Endodermal cell (in vitro differentiated cells): ENCODE data around the gene MDH1. TPM values are rescaled to one million over a fixed set of nuclear protein-coding genes. Genes with fewer than 3 reads are reported as not detected.

Experiments
- DNase-seq: peaks from one replicate; pipeline ENCODE4 v3.0.0-alpha.2; 2017
- H3K27ac ChIP-seq: 2 replicates; pipeline ENCODE4 v1.5.1; 2013; ENCODE audit warnings: mild to moderate bottlenecking, low read depth, low read length, moderate library complexity
- H3K27me3 ChIP-seq: 2 replicates; pipeline ENCODE4 v1.6.1; 2013; ENCODE audit warnings: mild to moderate bottlenecking, low read length, moderate library complexity; ENCODE audit not compliant: insufficient read depth, control insufficient read depth, poor library complexity, severe bottlenecking
- H3K36me3 ChIP-seq: 2 replicates; pipeline ENCODE4 v1.7.0; 2013; ENCODE audit warnings: mild to moderate bottlenecking, low read length, moderate library complexity; ENCODE audit not compliant: control insufficient read depth, insufficient read depth
- H3K4me1 ChIP-seq: one replicate; pipeline ENCODE4 v1.7.0; 2013; ENCODE audit warnings: low read length; ENCODE audit not compliant: control insufficient read depth, insufficient read depth
- H3K4me3 ChIP-seq: 2 replicates; pipeline ENCODE4 v1.5.1; 2013; ENCODE audit warnings: mild to moderate bottlenecking, low read length, moderate library complexity
- H3K9ac ChIP-seq: 2 replicates; pipeline ENCODE4 v1.6.1; 2013; ENCODE audit warnings: mild to moderate bottlenecking, low read length, moderate library complexity; ENCODE audit not compliant: poor library complexity, severe bottlenecking; ENCODE audit errors: extremely low read depth
- H3K9me3 ChIP-seq: 2 replicates; pipeline ENCODE4 v1.6.1; 2013; ENCODE audit warnings: mild to moderate bottlenecking, low read length, moderate library complexity; ENCODE audit not compliant: control insufficient read depth
- H3K27ac Mint-ChIP-seq: 2 replicates; pipeline ENCODE4 v1.8.0; 2020; ENCODE audit warnings: mixed read lengths
- H3K27me3 Mint-ChIP-seq: 2 replicates; pipeline ENCODE4 v1.8.0; 2021; ENCODE audit warnings: mild to moderate bottlenecking, mixed read lengths; ENCODE audit not compliant: insufficient read depth
- H3K36me3 Mint-ChIP-seq: 2 replicates; pipeline ENCODE4 v1.8.0; 2020; ENCODE audit warnings: low read depth, mixed read lengths
- H3K4me1 Mint-ChIP-seq: 2 replicates; pipeline ENCODE4 v1.8.0; 2020; ENCODE audit warnings: mixed read lengths
- H3K4me3 Mint-ChIP-seq: 2 replicates; pipeline ENCODE4 v1.8.0; 2020; ENCODE audit warnings: mild to moderate bottlenecking, moderate library complexity, mixed read lengths
- H3K9me3 Mint-ChIP-seq: 2 replicates; pipeline ENCODE4 v1.8.0; 2020; ENCODE audit warnings: mild to moderate bottlenecking, mixed read lengths
- WGBS, 2 experiments: methylation state at CpG; one replicate each; pipeline versions ENCODE4 v1.1.5 to v1.1.7; 2013; ENCODE audit warnings: missing lambda C conversion rate in 2 of 2, mixed read lengths in 1 of 2; ENCODE audit not compliant: insufficient coverage in 1 of 2, insufficient read length in 1 of 2; 5-methylcytosine and 5-hydroxymethylcytosine counted together
- total RNA-seq, 2 donors: library from RNA; stranded (reverse); fragmentation: NEBNext Ultra II Directional in 1 of 2; extraction: Animal tissue kit (Norgen Biotek cat#: 25700) in 1 of 2; gene quantifications; 2 replicates in 1 of 2; 3 replicates in 1 of 2; pipeline ENCODE4 v1.2.1, GENCODE V29; 2021
- TF ChIP-seq, protein P1 (sequence below): fragments of 200-600 bp; sonication (generic); conservative IDR thresholded peaks from 2 replicates; pipeline ENCODE4 v1.5.0; 2021; ENCODE audit warnings: antibody characterized with exemption, mild to moderate bottlenecking

MDH1 gene
- total RNA-seq, 2 donors from 2014 or later: 160 to 259 TPM

DNA sequence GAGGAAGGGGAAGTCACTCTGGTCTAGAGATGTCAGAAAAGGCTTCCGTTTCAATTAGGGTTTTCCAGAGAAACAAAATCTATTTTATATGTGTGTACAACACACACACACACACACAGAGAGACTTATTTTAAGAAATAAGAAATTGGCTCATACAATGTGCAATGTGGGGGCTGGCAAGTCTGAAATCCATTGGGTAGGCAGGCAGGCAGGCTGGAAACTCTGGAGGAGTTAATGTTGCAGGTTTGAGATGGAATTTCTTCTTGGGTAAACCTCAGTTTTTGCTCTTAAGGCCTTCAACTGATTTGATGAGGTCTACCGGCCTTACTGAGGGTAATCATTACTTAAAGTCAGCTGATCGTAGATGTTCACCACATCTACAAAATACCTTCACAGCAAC lies 62.6 kb downstream of the MDH1 start:
- Mint-ChIP-seq H3K27me3 (no peaks in the 10 kb centered on the region), H3K27ac (no peak overlapping the region), H3K36me3 (no peaks in the 10 kb centered on the region), H3K4me3 (no peak overlapping the region), H3K4me1 (no peaks in the 10 kb centered on the region), H3K9me3 (peaks cover 8% of the 10 kb centered on the region)
- no peak overlapping the region for H3K9ac ChIP-seq
- H3K9me3 ChIP-seq: no peaks in the 10 kb centered on the region
- TF ChIP-seq, protein P1, sequence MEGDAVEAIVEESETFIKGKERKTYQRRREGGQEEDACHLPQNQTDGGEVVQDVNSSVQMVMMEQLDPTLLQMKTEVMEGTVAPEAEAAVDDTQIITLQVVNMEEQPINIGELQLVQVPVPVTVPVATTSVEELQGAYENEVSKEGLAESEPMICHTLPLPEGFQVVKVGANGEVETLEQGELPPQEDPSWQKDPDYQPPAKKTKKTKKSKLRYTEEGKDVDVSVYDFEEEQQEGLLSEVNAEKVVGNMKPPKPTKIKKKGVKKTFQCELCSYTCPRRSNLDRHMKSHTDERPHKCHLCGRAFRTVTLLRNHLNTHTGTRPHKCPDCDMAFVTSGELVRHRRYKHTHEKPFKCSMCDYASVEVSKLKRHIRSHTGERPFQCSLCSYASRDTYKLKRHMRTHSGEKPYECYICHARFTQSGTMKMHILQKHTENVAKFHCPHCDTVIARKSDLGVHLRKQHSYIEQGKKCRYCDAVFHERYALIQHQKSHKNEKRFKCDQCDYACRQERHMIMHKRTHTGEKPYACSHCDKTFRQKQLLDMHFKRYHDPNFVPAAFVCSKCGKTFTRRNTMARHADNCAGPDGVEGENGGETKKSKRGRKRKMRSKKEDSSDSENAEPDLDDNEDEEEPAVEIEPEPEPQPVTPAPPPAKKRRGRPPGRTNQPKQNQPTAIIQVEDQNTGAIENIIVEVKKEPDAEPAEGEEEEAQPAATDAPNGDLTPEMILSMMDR: no peak
- H3K36me3 ChIP-seq: no peaks in the 10 kb centered on the region
- no peak for DNase-seq
- H3K4me3 ChIP-seq: no peak overlapping the region
- no peaks in the 10 kb centered on the region for H3K4me1 ChIP-seq
- no peak overlapping the region for H3K27ac ChIP-seq
- 93 to 100% methylated on average over 1 to 2 of the region's 3 CpGs for WGBS, 2 experiments
- H3K27me3 ChIP-seq: no peaks in the 10 kb centered on the region

DNA sequence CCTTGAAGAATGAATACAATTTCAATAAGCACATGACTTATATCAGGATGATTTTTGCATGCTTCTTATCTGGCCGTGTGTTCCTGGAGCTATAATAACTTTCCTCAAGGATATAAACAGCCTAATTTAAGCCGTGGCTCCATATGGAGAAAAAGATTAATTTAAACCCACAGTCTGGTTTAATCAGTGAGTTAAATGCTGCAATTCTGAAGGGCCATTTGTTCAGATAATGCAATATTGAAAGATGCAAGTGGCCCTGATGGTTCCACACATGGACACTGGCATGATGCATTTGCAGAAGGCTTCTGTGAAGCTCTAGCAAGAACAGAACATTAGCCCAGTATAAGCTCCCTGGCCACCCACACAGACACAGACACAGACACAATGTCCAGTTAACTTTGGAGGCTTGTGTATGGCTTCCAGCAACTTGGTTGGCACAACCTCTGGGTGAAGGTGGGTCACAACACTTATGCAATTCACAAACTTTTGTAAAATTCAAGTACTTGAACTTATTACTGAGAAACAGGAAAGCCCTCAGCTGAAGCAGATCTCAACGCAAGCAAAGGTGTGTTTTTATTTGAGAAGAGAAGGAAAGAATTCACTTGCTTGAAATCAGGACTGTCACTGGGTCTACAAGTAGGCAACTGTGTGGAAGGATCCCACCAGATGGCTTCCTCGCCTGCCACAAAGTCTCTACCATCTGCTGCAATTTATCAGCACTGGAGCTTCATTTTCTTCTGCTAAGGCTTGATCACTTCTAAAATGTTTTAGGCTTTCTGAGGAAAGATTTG lies 63.3 kb downstream of the MDH1 start:
- Histone ChIP-seq H3K36me3 (no peaks in the 10 kb centered on the region), H3K4me1 (no peaks in the 10 kb centered on the region), H3K27ac (no peak overlapping the region), H3K9me3 (no peaks in the 10 kb centered on the region), H3K27me3 (no peaks in the 10 kb centered on the region), H3K4me3 (no peak overlapping the region), H3K9ac (no peak overlapping the region)
- Mint-ChIP-seq H3K27me3 (no peaks in the 10 kb centered on the region), H3K9me3 (peaks cover 12% of the 10 kb centered on the region), H3K4me1 (no peaks in the 10 kb centered on the region), H3K36me3 (no peaks in the 10 kb centered on the region), H3K27ac (no peak overlapping the region), H3K4me3 (no peak overlapping the region)
- no peak for DNase-seq
- TF ChIP-seq, protein P1: no peak
- 92 to 93% methylated on average over 4 of the region's 4 CpGs for WGBS, 2 experiments

DNA sequence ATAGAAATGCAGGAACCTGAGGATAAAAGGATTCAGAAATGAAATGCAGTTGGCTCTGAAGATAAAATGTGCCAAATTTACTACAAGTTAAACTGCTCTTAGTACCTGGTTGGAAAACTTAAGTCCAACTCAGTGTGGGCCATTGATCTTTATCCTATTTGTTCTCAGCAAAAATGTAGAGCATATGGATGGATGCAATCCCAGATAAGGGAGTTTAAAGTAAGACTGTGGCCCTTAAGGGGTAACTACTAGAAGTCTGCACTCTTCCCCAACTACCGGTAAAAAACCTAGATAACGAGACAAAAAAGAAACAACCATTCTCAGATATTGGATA lies 63.9 kb downstream of the MDH1 start:
- DNase-seq: no peak
- 90% methylated on average over 2 of the region's 2 CpGs; no CpG with 5 or more reads in 1 of the 2 experiments for WGBS, 2 experiments
- Histone ChIP-seq H3K9ac (no peak overlapping the region), H3K9me3 (no peaks in the 10 kb centered on the region), H3K27ac (no peak overlapping the region), H3K4me1 (no peaks in the 10 kb centered on the region), H3K4me3 (no peak overlapping the region), H3K36me3 (no peaks in the 10 kb centered on the region), H3K27me3 (no peaks in the 10 kb centered on the region)
- H3K27ac Mint-ChIP-seq: no peak overlapping the region
- no peaks in the 10 kb centered on the region for H3K4me1 Mint-ChIP-seq
- no peaks in the 10 kb centered on the region for H3K27me3 Mint-ChIP-seq
- no peaks in the 10 kb centered on the region for H3K36me3 Mint-ChIP-seq
- H3K9me3 Mint-ChIP-seq: peaks cover 13% of the 10 kb centered on the region
- H3K4me3 Mint-ChIP-seq: no peak overlapping the region
- TF ChIP-seq, protein P1: no peak
